Daoy (cell line): ENCODE data around the gene DYNLRB1. TPM values are rescaled to one million over a fixed set of nuclear protein-coding genes. Genes with fewer than 3 reads are reported as not detected.
"Not testable (repeated sequence)": the region's sequence is repeated elsewhere in the genome, so short reads cannot be mapped to it uniquely, and the experiment has no call there.

Experiments
- DNase-seq: peaks from one replicate; pipeline ENCODE4 v3.0.0-alpha.2; 2015; ENCODE audit warnings: low read depth
- total RNA-seq: library from RNA; depleted of rRNA; stranded (reverse); fragments of >200 nt; shearing (Covaris generic); gene quantifications from 2 replicates; pipeline ENCODE4 v1.2.3, GENCODE V29; 2014

Gene DYNLRB1
- total RNA-seq, 1 experiment from 2014 or later = 66.2 TPM

- no peak for DNase-seq
Measured at GRCh38 chr20:34511891-34512265, 4.3 kb upstream of the DYNLRB1 start.

DNA sequence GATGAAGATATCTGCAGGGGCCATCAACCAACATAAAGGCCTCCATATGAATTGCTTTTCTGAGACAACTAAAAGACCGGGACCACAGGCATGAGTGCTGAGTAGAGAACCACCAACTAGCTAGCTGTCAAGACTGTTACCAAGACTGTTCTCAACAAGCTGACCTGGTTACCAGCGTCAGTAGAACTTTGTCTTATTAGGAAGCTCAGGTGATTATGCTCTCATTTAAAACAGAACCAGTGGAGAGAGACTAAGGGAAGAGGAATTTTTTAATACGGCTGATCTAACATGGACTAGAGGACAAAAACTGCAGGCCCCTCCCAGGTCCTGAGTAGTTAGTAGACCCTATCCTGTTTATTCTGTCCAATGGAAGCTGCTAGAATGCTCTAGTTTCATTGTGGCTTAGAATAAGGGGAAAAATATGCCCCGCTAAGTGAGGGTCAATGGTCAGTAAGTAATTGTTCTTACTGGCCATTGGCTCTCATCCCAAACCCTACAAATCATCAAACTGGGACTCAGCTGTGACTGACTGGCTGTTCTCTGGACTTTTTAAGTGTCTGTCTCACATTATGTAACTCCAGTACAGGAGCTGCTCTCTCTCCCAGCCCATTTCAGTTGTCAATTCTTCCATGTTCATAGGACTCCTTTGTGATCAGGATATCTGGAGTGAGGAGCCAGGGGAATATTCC is 3.8 kb upstream of the DYNLRB1 start:
- DNase-seq = no peak

DNA sequence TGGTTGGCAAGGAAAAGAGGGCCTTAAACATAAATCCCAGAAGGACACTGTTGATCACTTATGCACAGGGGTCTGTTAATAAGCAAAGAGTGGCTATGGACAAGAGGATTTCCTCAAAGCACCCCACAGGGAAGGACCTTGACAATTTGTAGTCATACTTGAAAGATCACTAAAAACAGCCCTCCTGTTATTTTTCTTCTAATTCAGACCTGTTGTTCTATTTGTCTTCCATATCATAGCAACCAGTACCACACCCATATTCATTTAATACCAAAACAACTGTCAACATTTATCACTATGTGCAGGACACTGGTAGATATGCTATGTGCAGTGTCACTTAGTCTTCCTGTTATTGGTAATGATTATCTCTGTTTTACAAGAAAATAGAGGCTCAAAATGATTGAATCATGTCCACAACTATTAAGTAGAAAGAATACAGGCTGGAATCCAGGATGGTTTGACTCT is 3.2 kb upstream of the DYNLRB1 start:
- DNase-seq = no peak

DNA sequence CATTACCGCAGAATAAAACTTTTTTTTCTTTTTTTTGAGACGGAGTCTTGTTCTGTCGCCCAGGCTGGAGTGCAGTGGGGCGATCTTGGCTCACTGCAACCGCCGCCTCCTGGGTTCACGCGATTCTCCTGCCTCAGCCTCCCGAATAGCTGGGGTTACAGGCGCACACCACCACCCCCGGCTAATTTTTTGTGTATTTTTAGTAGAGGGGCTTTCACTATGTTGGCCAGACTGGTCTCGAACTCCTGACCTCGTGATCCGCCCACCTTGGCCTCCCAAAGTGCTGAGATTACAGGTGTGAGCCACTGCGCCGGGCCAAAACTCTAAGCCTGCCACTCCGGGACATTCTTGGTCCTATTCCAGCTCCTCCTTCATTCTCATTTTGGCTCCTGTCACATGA is 2.2 kb upstream of the DYNLRB1 start:
- DNase-seq = not testable (repeated sequence)

- DNase-seq = no peak
Measured at GRCh38 chr20:34514897-34515483, 1.2 kb upstream of the DYNLRB1 start.

DNA sequence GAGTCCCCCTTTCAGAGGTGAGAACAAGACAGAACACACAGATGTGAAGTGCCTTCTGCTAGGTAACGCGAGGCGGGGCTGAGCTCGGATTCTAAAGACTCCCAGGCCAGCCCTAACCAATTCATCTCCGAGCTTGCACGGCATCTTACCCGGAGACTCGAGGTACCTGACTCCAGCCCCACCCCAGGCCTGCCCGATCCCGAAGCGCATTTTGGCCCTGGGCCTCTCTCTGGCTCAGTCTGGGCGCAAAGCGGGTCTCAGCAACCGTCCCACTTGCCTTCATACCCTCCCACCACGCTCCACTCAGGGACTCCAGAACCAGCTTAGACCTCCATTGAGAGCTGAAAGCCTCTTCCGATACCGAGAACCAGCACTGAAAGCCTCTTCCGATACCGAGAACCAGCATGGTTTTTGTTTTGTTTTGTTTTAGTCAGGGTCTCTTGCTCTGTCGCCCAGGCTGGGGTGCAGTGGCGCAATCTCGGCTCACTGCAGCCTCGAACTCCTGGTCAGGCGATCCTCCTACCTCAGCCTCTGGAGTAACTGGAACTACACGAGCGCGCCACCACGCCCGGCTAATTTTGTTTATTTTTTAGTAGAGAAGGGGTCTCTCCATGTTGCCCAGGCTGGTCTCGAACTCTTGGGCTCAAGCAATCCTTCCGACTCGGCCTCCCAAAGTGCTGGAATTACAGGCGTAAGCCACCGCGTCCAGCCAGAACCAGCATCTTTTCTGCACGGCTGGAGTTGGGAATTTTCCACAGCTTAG is 557 bp upstream of the DYNLRB1 start:
- DNase-seq = peak; percentile 73

GRCh38 chr20:34517114-34517505 is 888 bp downstream of the DYNLRB1 start:
- DNase-seq = no peak

GRCh38 chr20:34518863-34519262 is 2.6 kb downstream of the DYNLRB1 start:
- DNase-seq = not testable (repeated sequence)

DNA sequence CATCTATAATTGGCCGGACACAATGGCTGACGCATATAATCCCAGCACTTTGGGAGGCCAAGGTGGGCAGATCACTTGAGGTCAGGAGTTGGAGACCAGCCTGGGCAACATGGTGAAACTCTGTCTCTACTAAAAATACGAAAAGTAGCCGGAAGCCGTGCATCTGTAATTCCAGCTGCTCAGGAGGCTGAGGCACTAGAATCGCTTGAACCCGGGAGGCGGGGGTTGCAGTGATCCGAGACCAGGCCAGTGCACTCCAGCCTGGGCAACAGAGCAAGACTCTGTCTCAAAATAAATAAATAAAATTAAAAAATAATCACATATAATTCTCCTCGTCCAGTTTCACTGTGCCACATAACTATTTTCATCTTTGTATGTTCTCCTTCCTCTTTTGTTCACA is 3.6 kb downstream of the DYNLRB1 start:
- DNase-seq = not testable (repeated sequence)

DNA sequence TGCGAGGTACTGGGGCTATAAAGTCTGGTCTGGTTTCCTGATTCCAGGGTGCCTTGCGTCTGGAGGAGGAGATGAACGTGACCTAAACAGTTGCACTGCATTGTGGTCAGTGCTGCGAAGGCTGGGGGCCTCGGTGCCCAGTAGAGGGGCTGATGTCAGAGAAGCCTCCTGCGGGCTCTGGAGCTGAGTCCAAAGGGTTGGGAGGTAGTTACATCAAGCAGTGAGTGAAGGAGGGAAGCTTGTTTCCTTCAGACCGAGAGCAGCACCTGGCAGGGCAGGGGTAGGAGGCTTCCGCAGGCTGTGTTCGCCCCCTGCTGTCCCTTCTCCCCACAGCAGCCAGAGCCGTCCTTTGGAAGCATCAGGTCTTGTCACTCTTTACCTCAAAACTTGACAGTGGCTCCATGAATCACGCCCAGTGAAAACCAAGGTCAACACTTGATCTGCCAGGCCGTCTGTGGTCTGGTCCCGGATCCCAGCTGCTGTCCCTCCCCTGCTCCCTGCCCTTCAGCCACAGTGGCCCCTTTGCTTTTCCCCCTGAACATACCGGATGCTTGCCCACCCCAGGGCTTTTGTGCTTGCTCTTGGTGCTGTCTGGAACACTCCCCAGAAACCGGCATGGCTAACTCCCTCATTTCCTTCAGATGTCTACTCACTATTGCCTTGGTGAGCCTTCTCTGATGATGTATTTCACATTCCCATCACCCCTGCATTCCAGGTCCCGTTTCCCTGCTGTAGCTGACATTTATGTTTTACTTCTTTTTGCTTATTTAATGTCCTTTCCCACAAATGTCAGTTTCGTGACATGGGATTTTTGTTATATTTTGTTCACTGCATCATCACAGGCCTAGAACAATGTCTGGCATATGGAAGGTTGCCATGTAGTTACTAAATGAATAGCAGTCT is 7.0 kb downstream of the DYNLRB1 start:
- peak; percentile 74 for DNase-seq

GRCh38 chr20:34524426-34524825 is 8.2 kb downstream of the DYNLRB1 start:
- no peak for DNase-seq

- no peak for DNase-seq
Measured at GRCh38 chr20:34525342-34525708, 9.1 kb downstream of the DYNLRB1 start.

- peak; percentile 97 for DNase-seq
Measured at GRCh38 chr20:34525709-34526416, 9.6 kb downstream of the DYNLRB1 start.

GRCh38 chr20:34526466-34526865 is 10.2 kb downstream of the DYNLRB1 start:
- peak; percentile 25 for DNase-seq

DNA sequence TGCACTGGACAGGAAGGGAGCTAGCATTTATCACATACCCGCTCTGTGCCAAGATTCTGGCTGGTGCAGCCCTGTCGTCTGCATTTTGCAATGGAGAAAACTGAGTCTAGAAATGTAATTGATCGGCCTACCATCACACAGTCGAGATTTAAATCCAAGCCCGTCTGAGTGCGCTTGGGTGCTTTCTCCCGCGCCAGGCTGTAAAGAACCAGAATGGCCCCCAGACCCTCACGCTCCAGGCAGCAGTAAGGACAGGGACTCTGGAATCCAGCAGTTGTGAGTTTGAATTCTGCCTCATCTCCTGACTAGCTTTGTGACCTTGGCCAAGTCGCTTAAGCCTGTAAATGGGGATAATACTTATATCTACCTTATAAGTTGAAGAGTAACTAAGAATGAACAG is 10.8 kb downstream of the DYNLRB1 start:
- DNase-seq = no peak

DNA sequence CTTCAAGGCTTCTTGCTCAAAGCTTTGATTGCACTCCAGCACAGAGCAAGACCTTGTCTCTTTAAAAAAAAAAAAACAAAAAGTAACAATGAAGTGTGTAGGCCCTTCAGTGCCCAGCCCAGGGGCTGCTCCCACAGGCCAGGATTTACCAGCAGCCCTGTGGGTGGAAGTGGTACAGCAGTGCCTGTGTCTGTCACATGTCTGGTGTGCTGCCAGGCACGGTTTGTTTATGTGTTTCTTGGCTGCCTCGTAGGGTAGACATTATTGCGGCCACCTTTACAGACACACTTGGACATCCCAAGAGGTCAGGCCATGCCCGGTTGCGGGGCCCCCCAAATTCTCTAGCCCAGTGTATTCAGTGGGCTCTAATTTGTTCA is 12.7 kb downstream of the DYNLRB1 start:
- no peak for DNase-seq

- no peak for DNase-seq
Measured at GRCh38 chr20:34529742-34530141, 13.5 kb downstream of the DYNLRB1 start.

- no peak for DNase-seq
Measured at GRCh38 chr20:34530342-34530741, 14.1 kb downstream of the DYNLRB1 start.

- DNase-seq = no peak
Measured at GRCh38 chr20:34531608-34532265, 15.5 kb downstream of the DYNLRB1 start.

DNA sequence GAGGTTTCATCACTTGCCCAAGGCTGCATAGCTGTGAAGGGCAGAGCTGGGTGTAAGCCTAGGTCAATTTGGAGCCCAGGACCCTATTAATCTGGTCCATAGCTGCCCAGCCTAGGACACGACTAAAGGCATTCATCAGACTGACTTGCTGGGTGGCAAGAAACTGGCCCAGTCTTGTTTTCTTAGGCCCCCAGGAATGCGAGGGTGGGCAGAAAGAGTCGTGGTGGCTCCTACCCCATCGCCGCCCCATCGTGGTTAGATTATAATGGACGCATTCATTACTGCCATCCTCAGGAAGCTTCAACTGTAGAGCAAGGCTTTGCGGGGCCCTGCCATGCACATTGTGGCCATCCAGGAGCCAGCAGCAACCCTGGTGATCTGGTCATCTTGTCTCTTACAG is 16.1 kb downstream of the DYNLRB1 start:
- DNase-seq = no peak

GRCh38 chr20:34532756-34533155 is 16.5 kb downstream of the DYNLRB1 start:
- no peak for DNase-seq
